NCI-H2227 treated with DMSO at 0.1 percent for 48 hours (cell line): ENCODE measurements around the gene GIT1.

Experiments
- DNase-seq: peaks from one replicate; lab custom pipeline; 2025; lab: John Stamatoyannopoulos, UW

GIT1 gene

GRCh38 chr17:29616300-29617048, 27.0 kb upstream of the GIT1 start:
- no peak for DNase-seq

GRCh38 chr17:29615492-29616299, 26.2 kb upstream of the GIT1 start:
- DNase-seq: no peak

DNA sequence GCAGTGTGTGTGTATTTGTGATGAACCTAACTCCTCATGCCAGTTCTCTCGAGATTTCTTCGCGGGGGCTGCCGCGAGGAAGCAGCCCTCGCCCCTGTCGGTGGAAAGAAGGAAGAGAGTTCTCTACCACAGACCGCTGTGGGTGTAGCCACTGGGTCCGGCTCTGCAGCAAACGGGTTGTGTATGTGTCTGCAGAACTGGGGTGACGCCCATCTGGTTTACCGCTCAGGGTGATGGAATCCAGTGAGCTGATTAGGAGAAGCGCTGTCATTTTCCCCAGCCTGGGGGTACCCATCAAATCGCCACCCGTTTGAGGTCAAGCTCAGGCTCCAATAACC, 25.6 kb upstream of the GIT1 start:
- no peak for DNase-seq

DNA sequence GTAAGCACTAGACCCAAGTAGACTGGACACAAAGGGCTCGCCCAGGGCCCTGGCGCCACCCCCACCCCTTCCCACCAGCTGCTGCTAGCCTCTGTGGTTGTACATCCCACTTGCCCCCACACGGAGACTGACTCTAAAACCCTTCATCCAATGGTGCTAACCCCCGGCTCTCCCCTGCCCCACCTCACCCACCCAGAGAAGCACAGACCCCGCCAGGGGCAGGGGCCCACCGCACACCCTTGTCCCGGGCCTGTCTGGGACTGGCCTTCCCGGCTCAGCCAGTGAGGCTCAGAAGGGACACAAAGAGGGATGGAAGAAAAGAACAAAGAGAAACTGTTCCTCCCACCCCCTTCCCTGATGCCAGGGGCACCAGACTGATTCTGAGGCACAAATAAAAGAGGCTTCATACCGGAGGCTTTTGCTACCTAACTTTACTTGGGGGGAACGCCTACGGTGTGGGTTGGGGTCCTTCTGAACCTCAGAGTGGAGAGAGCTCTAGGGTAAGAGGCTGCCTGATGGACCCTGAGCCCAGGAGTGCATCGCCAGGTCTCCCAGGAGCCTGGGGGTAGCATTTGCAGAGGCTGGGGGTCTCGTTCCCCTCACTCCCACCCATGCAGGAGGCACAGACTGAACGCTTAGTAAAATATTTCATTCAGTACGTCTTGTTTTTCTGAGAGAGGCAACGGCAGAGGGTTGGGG, 25.1 kb upstream of the GIT1 start:
- DNase-seq: no peak

- DNase-seq: no peak
Measured at GRCh38 chr17:29613856-29614255, 24.4 kb upstream of the GIT1 start.

DNA sequence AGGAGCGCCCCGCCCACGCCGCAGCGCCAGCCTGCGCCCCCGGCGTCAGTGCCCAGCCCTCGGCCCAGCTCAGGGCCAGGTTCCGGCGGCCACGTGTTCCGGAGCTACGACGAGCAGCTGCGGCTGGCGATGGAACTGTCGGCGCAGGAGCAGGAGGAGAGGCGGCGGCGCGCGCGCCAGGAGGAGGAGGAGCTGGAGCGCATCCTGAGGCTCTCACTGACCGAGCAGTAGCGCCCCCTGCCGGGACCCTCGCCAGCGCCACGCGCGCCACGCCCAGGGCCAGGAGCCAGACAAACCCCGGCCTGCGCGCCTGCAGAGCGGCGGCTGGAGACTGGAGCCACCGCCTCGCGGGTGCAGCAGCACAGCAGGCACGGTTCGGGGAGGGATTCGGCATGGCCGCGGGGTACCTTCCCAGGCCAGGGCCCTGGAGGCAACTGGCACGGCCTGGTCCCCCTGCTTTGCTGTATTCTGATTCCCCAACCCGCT, 23.9 kb upstream of the GIT1 start:
- no peak for DNase-seq

DNA sequence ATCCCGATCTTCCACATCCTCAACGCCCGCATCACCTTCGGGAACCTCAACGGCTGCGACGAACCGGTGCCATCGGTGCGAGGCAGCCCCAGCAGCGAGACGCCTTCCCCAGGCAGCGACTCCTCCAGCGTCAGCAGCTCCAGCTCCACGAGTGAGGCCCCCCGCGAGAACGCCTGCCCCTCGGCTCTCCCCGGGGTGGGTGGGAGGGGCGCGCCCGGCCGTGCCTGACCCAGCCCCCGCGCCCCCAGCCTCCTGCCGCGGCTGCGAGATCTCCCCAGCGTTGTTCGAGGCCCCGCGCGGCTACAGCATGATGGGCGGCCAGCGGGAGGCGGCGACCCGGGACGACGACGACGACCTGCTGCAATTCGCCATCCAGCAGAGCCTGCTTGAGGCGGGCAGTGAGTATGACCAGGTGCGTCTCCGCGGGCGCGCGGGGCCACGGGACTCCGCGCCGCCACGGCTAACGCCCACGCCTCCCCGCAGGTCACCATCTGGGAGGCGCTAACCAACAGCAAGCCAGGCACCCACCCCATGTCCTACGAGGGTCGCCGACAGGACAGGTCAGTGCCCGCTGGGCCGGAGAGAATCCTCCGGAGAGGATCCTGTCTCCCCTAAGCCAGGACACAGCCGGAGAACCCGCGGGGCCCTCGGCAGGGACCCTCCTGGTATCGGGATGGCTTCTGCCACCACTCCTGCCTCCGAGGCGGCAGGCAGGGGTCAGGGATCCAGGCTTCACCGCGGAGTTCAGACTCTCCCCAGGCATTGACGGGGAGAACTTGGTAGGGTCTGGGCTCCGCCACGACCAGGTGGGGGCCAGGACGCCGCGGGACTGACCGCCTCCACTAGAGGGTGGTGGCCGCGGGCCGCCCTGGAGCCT, 23.2 kb upstream of the GIT1 start:
- no peak for DNase-seq

- no peak for DNase-seq
Measured at GRCh38 chr17:29612094-29612403, 22.6 kb upstream of the GIT1 start.

GRCh38 chr17:29611351-29612093, 22.1 kb upstream of the GIT1 start:
- DNase-seq: no peak

DNA sequence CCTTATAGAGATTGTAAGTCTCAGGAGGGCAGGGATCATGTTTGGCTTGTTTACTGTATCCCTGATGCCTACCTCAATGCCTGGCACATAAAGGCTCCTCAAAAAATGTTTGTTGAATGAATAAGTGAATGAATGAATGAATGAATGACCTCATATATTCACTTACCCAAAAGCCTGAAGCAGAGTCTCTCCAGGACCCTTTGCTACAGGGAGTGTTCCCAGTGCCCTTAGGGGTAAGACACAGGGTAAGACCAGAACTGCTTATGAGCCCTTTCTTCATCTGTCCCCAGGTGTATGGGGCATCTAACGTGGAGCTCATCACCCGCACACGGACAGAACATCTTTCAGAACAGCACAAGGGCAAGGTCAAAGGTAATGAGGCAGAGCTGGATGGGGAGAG, 20.9 kb upstream of the GIT1 start:
- no peak for DNase-seq

GRCh38 chr17:29608986-29609385, 19.5 kb upstream of the GIT1 start:
- DNase-seq: no peak

- DNase-seq: no peak
Measured at GRCh38 chr17:29607557-29608195, 18.2 kb upstream of the GIT1 start.

- no peak for DNase-seq
Measured at GRCh38 chr17:29603109-29603674, 13.7 kb upstream of the GIT1 start.

- DNase-seq: no peak
Measured at GRCh38 chr17:29597361-29598172, 8.1 kb upstream of the GIT1 start.

DNA sequence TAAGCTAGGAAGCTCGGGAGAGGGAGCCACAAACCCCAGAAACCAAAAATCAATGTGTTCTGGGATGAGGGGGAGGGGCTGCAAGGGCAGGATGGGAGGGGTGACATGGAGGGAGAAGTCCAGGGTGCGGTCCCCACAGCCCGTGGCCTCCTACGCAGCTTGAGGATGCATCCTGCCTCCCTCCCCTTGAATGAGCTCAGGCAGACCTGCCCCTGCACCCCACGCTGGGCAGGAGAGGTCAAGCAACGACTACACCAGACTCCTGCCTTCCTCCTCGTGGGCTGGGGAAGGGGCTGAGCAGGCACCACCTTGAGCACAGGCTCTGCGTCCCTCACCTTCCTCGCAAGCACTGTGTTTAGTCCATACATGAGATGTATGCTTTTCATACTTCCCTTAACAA, 7.4 kb upstream of the GIT1 start:
- DNase-seq: no peak

- DNase-seq: no peak
Measured at GRCh38 chr17:29595943-29596774, 6.7 kb upstream of the GIT1 start.

GRCh38 chr17:29595107-29595942, 5.9 kb upstream of the GIT1 start:
- no peak for DNase-seq
